ENCODE measurements around the gene ASB16.
A peak's percentile ranks its signal among the peaks of the same experiment; 100 is the strongest.

ASB16 gene

GRCh38 chr17:44190481-44190880, 20.0 kb downstream of the ASB16 start:
- no peak for DNase-seq

- no peak for DNase-seq
Measured at GRCh38 chr17:44191369-44191768, 20.9 kb downstream of the ASB16 start.

DNA sequence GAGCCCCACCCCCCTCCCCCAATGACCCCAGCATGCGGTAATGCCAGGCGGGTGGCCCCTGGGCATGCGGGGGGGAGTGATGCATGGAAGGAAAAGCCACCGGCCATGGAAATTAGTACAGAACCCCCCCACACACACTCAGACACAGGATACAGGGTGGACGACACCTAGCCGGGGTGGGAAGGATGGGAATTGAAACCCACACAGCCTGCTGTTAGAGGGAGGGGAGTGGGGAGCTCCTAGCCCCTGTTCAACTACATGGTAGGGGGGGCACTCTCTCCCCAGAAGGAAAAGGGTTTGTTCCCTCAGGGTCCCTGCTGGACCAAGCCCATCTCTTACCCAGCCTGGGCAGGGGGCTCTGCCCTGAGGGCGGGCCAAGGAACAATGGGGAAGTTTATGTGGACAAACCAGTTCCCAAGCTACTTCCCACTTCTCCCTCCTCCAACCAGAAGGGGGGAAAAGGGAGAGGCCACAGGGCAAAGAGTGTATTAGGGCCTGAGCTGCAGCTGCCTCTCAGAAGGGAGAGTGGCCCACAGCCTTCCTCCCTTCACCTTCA, 21.5 kb downstream of the ASB16 start:
- DNase-seq, result no peak

GRCh38 chr17:44192750-44193149, 22.2 kb downstream of the ASB16 start:
- no peak for DNase-seq

DNA sequence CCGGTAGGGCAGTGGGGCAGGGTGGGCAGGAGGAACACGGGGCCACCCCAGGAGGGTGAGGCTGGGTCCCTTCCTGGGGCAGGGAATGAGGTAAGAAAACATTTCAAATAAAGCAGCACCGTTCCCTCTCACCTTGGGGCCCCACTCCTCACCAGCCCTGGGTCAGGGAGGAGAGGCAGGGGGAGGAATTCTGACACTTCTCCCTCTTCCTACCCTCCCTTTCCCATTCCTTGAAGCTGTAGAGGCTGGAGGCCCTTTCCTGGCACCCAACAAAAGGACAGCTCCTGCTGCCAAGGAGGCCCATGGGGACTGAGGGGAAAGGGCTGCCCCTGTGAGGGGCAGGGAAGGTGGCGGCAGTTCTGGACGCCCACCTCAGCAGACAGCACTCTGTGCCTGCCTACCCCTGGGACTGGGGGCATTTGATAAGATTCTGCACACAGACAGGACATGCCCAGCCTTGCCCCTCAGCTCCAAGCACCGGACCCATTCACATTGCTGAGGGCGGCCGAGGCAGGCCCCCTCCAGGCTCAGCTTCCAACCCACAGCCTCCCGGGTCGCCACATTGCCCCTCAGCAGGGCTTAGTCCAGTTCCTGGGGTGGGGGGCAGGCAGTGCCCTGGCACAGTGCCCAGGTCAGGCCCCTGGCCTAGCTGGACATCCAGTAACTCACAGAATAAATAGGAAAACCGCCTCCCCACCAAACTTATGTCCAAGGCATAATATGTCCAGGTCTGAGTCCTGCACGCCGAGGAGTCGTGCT, 23.0 kb downstream of the ASB16 start:
- DNase-seq, result no peak

DNA sequence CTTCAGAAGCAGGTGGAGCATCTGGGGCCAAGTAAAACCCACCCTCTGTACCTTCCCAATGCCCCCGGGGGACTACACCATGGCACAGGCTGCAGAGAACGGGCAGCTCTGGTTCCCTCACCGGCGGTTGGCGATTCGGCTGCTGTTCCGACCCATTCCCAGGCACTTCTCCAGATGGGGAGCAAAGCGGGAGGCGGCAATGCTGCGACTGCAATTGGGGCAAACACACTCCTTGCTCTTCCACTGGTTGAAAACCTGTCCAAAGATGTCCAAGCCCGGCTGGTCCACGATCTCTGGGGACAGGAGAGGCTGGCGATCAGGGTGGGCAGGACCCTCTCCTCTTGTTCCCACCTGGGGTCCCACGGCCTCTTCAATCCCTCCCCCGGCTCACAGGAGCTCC, 26.6 kb downstream of the ASB16 start:
- no peak for DNase-seq

DNA sequence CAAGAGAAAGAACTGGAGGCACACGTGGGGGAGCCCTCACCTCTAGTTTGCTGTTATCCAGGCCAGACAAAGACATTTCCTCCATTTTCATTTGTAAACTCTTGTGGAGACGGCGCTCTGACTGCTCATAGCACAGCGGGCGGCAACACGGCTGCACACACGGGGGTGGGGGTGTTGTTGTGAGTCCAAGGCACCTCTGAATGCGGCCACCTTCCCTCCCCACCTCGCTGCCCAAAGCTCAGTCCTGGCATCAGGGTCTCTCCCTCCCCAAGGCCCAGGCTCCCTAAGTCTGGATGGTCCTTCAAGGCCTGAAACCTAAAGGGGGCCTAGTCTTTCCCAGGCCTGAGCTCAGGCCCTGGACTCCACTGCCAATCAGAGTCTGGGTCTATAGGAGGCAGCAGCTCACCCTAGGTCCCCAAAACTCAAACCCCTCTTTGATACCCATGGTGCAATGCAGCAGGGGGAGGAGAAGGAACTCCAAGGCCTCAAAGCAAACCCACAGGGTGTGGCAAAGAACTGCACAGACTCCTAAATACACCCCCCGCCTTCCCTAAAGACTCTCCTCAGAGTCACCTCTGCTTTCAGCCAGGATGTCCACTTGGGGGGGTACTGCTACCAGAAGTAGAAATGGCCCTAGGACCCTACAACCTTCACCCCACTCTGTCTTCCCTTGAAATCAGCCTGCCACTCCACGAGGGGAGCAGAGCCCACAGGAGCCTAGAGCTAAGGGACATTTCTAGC, 27.6 kb downstream of the ASB16 start:
- DNase-seq, result no peak

GRCh38 chr17:44198721-44199552, 28.4 kb downstream of the ASB16 start:
- peak; percentile 88 for DNase-seq

DNA sequence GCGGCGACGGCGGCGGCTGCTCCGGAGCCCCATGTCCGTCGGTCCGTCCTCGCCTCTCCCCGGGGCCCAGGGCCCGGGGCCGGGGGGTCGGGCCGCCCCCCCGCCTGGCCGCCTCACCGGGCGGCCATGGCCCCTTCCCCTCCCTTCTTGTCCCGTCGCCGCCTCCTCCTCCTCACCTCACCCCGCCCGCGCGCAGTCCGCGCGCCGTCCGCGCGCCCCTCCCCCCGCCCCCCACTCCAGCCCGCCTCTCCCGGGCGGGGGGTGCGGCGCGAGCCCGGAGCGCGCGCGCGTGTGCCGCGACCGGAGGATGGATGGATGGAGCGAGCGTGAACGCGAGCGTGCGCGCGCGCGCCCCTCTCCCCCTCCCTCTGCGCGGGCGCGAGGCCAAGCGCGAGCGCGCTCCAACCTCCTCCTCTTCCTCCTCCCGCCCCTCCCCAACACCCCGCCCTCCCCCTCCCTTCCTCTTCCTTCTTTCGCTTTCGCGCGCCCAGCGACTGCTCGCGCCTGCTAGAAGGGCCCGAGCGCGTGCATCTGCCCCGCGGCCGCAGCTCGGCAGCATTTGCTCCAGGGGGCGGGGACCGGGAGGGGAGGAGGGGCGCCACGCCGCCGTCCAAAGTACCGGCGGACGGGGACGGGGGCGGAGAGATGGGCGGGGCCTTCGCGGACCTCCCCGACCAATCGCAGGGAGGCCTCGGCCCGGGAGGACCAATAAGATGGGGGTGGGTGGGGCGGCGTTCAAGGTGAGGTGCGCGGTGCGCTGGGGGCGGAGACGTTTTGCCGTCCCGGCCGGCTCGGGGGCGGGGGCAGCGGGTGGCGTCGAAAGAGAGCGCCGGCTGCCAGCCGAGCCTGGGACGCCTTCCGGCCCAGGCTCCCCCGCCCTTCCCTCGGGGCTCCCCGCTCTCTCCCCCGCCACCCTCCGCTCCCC, 29.3 kb downstream of the ASB16 start, which contains the start of gene ATXN7L3:
Gene ATXN7L3, minus strand, starts transcription at position 332 of the 925 bp plus-strand sequence. CDS start 1,814 bp downstream, outside the sequence.
- peak; percentile 100 for DNase-seq

- DNase-seq, result peak; percentile 80
Measured at GRCh38 chr17:44200478-44201155, 30.1 kb downstream of the ASB16 start.

DNA sequence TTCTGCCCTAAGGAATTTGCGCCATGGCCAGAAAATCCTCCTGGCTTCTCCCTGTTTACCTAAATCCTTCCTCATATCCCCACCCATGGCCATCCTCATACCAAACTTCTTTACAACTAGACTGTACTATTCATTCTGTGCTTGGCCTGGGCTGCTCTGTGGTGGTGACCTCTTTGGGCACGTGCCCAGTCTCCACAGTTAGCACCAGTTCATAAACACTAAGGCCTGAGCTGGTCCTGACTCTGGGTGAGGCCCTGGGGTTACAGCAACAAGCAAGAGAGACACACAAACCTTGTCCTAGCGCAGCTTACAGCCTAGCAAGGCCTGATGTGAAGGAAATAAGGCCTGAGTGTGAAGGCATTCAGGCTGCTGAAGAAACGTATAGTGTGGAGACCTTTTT, 32.3 kb downstream of the ASB16 start:
- DNase-seq, result no peak

- peak; percentile 77 for DNase-seq
Measured at GRCh38 chr17:44203731-44204440, 33.4 kb downstream of the ASB16 start.

DNA sequence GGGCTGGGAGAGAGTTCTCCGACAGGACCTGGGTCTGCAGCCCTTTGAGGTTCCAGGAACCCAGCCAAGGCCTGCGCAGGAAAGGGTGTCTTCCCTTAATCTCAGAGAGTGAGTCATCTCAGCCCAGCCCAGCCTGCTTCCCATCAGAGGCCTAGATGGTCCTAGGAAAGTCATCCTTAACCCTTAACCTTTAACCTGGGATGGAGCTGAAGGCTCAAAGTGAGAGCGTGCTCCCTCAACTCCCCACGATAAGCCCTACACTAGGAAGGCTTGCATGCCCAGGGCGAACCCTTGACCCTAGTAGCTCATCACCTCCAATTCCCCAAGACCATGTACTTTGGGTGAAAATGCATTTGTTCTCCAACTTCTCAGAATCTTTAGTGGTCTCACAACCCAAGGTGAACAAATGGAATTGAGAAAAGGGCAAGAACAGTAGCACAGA, 34.0 kb downstream of the ASB16 start:
- DNase-seq, result no peak

DNA sequence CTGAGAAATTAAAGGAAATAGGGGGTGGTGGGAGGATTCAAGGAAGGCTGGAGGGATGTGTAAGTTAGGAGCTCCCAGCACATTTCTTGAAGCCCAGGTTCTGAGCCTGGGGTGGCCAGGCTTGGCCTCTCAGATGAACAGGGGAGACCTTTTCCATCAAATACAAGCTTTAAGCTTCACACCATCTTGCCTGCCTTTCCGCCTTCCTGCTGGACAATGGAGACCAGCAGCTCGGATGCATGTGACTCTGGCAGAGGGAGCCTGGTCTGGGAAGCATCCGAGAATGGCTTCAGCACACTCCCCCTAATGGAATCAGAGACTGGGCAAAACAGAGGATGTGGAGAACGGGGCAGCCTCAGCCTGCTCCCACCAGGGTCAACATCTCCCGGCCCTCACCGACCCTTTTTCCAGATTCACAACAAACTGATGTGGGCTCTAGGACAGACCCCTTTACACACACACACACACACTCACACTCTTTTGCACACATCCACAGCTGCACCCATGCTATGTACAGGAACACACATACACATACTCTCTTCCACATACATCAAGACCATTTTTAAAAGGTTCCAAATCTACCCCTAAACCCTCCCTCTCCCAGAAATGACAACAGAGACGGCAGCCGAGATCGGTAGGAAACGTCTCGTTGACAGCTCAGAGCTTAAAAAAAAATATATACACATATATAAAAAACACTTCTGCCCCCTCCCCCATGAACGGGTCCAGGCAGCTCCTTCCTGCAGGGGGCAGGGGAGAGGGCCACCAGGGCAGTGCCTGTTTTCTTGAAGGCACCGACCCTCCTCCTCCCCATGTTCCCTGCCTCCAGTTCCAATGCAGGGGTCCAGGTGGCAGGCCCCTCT, 35.7 kb downstream of the ASB16 start:
- DNase-seq, result peak; percentile 33

DNA sequence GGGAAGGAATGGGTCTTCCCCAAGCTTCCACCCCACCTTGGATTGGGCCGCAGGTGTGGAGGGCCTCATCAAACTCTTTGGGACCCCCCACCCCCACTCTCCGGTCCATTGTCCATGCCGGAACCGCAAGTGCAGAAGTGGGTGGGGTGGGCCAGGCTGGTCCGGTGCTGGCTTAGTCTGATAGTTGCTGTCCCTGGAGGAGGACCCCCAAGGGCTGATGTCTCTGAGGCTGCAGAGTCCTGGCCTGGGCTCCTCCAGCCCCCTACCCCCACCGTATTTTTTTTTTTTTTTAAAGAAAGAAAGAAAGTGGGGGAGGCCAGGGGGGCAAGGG, 36.3 kb downstream of the ASB16 start:
- DNase-seq, result no peak

GRCh38 chr17:44207319-44207718, 36.8 kb downstream of the ASB16 start:
- DNase-seq, result no peak

- DNase-seq, result no peak
Measured at GRCh38 chr17:44207743-44208142, 37.2 kb downstream of the ASB16 start.

DNA sequence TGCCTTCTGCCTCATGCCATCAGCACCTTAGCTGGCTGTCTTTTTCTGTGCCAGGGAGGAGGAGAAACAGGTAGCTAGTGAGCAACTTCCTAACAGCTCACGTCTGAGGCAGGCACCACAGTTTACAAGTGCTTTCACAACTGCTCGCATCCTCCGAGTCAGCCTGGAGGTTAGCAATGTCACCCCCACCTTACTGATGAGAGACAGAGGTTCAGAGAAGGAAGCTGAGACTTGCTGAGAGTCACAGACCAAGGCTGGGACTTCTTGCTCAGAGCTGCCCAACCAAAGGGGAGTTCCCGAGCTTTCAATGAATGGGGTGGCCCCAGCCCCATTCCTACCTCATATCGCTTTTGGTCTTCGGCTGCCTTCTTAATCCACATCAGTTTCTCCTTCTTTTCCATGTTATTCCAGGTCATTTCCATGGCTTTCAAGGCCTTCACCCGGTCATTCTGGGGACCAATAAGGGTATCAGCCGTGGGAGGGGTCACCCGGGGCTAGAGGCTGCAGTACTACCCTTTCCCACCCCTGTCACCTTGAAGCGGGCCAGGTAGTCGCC, 39.4 kb downstream of the ASB16 start:
- DNase-seq, result no peak

Measured in DMS53 (cell line).